ENCODE measurements around the gene DCC. TPM values are rescaled to one million over a fixed set of nuclear protein-coding genes. Genes with fewer than 3 reads are reported as not detected.

DCC gene
- total RNA-seq, 3 donors from 2014 or later (not counting 1 experiment from before 2014, with no cell fraction given), result not detected

DNA sequence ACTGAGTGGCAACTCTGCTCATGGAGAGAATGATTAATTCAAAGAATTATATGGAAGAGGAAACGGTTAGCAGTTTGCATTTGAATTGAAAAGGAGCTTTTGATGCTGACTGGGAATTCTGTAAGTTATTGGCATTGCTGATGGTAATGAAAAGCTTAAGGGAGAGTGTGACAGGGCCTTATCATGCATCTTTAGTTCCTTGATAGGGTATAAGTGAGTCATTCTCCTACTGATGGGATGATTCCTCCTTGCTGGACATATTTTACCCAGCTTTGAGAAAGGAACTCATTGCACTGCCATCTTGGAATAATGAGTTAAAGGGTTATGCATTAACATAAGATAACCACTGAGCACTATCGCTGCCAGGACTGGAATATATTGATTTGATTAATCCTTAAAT, 740.7 kb downstream of the DCC start:
- intact Hi-C loops (cut with micrococcal nuclease), result no loop called here
- Mint-ChIP-seq H3K27me3 (ENCODE audit: low read depth in 2 of 2) (no peaks in the 10 kb centered on the region), H3K27ac (no peak overlapping the region), H3K9me3 (peaks cover 8 to 13% of the 10 kb centered on the region in 2 donors), H3K36me3 (peaks cover 11% of the 10 kb centered on the region), H3K4me1 (no peaks in the 10 kb centered on the region), H3K4me3 (no peak overlapping the region)
- H3K27ac ChIP-seq (ENCODE audit: low read length), result no peak overlapping the region
- H3K36me3 ChIP-seq (ENCODE audit: control insufficient read depth, insufficient read depth, low read length), result no peaks in the 10 kb centered on the region
- no peak overlapping the region for H3K4me3 ChIP-seq (ENCODE audit: low read length)
- ATAC-seq (no peak), DNase-seq (no peak)
- no peaks in the 10 kb centered on the region for H3K4me1 ChIP-seq (ENCODE audit: control insufficient read depth, insufficient read depth, low read length)
- peaks cover 2% of the 10 kb centered on the region for H3K9me3 ChIP-seq (ENCODE audit: control insufficient read depth, insufficient read depth, low read length)
- H3K27me3 ChIP-seq (ENCODE audit: control insufficient read depth, insufficient read depth, low read length), result no peaks in the 10 kb centered on the region
- WGBS (ENCODE audit: insufficient coverage), result 68% methylated on average over 1 of the region's 2 CpGs
- TF ChIP-seq, protein P1, sequence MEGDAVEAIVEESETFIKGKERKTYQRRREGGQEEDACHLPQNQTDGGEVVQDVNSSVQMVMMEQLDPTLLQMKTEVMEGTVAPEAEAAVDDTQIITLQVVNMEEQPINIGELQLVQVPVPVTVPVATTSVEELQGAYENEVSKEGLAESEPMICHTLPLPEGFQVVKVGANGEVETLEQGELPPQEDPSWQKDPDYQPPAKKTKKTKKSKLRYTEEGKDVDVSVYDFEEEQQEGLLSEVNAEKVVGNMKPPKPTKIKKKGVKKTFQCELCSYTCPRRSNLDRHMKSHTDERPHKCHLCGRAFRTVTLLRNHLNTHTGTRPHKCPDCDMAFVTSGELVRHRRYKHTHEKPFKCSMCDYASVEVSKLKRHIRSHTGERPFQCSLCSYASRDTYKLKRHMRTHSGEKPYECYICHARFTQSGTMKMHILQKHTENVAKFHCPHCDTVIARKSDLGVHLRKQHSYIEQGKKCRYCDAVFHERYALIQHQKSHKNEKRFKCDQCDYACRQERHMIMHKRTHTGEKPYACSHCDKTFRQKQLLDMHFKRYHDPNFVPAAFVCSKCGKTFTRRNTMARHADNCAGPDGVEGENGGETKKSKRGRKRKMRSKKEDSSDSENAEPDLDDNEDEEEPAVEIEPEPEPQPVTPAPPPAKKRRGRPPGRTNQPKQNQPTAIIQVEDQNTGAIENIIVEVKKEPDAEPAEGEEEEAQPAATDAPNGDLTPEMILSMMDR (IDR thresholded peaks at IDR 0.05), result no peak

DNA sequence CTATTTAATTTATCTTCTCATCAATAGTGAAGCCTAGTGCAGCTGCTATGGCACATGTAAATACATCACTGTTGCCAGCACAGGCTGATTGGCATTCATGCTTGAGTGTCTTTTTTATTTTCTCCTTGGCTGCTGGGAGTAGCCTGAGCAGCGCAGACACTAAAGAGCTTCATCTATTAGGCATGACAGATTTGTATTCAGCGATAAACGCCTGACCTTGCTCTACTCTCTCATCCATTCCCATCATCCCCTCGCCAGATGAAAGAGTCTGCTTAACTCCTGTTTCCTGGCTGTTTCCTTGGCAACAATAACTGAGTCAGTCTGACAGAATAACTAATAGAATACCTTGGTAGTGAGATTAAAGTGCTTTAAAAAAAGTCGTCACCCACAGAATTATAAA, 753.6 kb downstream of the DCC start:
- H3K27ac Mint-ChIP-seq, result no peak overlapping the region
- TF ChIP-seq, protein P1 (IDR thresholded peaks at IDR 0.05), result no peak
- Histone ChIP-seq H3K9me3 (ENCODE audit: control insufficient read depth, insufficient read depth, low read length) (peaks cover 2% of the 10 kb centered on the region), H3K4me1 (ENCODE audit: control insufficient read depth, insufficient read depth, low read length) (no peaks in the 10 kb centered on the region), H3K4me3 (ENCODE audit: low read length) (no peak overlapping the region), H3K36me3 (ENCODE audit: control insufficient read depth, insufficient read depth, low read length) (no peaks in the 10 kb centered on the region), H3K27me3 (ENCODE audit: control insufficient read depth, insufficient read depth, low read length) (no peaks in the 10 kb centered on the region), H3K27ac (ENCODE audit: low read length) (no peak overlapping the region)
- no peaks in the 10 kb centered on the region for H3K36me3 Mint-ChIP-seq
- no peaks in the 10 kb centered on the region for H3K27me3 Mint-ChIP-seq (ENCODE audit: low read depth in 2 of 2)
- no peaks in the 10 kb centered on the region for H3K4me1 Mint-ChIP-seq
- ATAC-seq (no peak), DNase-seq (no peak)
- H3K9me3 Mint-ChIP-seq, result peaks cover 0 to 6% of the 10 kb centered on the region in 2 donors
- intact Hi-C loops (cut with micrococcal nuclease), result no loop called here
- WGBS (ENCODE audit: insufficient coverage), result 84% methylated on average over 4 of the region's 5 CpGs
- H3K4me3 Mint-ChIP-seq, result no peak overlapping the region

DNA sequence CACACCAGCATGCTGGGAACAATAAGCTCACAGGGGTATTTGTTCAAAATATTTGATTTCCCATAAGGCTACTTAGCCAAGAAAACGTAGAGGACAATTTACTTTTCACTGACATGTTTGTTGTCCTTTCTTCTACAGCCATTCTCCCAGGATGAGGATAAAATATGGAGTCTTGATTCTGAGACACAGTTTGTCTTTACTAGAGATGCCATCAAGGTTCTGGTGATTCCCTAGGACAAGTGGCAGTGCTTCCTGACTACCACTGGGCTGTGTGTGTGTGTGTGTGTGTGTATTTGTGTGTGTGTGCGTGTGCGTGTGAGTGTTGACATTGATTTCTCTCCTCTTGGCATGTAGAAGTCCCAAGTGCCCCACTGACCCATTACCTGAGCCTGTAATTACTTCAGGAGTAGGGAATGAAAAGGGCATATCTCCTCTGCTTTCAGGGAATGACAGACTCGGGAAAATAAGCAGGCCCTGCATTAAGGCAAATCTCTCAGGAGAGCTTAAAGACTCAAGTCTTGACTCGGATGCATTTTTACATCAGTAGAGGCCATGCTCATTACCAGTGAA, 761.6 kb downstream of the DCC start:
- WGBS (ENCODE audit: insufficient coverage), result 51% methylated on average over 4 of the region's 5 CpGs
- TF ChIP-seq, protein P1 (IDR thresholded peaks at IDR 0.05), result no peak
- H3K27me3 Mint-ChIP-seq (ENCODE audit: low read depth in 2 of 2), result no peaks in the 10 kb centered on the region

DNA sequence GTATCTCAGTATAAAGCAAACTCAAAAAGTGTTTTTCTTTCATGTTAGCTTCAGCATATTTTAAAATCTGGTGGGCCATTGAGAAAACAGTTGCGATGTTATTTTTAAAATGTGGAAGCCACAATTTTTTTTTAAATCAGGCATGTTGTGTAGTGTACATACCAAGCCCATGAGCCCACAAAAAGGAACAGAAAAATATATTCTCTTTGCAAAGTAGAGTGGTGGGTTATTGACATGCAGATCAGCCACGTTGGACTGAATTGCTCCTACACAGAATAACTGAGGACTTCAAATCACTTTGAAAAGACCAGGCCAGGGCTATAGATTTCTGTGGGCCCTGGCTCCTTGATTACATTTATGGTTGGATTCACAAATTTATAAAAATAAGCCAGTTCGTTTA, 774.4 kb downstream of the DCC start:
- Histone ChIP-seq H3K36me3 (ENCODE audit: control insufficient read depth, insufficient read depth, low read length) (no peaks in the 10 kb centered on the region), H3K4me3 (ENCODE audit: low read length) (no peak overlapping the region), H3K27me3 (ENCODE audit: control insufficient read depth, insufficient read depth, low read length) (no peaks in the 10 kb centered on the region), H3K4me1 (ENCODE audit: control insufficient read depth, insufficient read depth, low read length) (no peaks in the 10 kb centered on the region), H3K27ac (ENCODE audit: low read length) (no peak overlapping the region), H3K9me3 (ENCODE audit: control insufficient read depth, insufficient read depth, low read length) (no peaks in the 10 kb centered on the region)
- TF ChIP-seq, protein P1 (IDR thresholded peaks at IDR 0.05), result no peak
- intact Hi-C loops (cut with micrococcal nuclease), result no loop called here
- 56% methylated on average over 3 of the region's 3 CpGs for WGBS (ENCODE audit: insufficient coverage)
- Mint-ChIP-seq H3K27ac (no peak overlapping the region), H3K36me3 (no peaks in the 10 kb centered on the region), H3K9me3 (peaks cover 11 to 12% of the 10 kb centered on the region in 2 donors), H3K4me1 (no peaks in the 10 kb centered on the region), H3K27me3 (ENCODE audit: low read depth in 2 of 2) (no peaks in the 10 kb centered on the region), H3K4me3 (no peak overlapping the region)
- DNase-seq (no peak), ATAC-seq (no peak)

More for the DNA sequence above, 761.6 kb downstream of the DCC start:
- Histone ChIP-seq H3K27ac (ENCODE audit: low read length) (no peak overlapping the region), H3K27me3 (ENCODE audit: control insufficient read depth, insufficient read depth, low read length) (no peaks in the 10 kb centered on the region), H3K36me3 (ENCODE audit: control insufficient read depth, insufficient read depth, low read length) (no peaks in the 10 kb centered on the region), H3K9me3 (ENCODE audit: control insufficient read depth, insufficient read depth, low read length) (no peaks in the 10 kb centered on the region), H3K4me1 (ENCODE audit: control insufficient read depth, insufficient read depth, low read length) (no peaks in the 10 kb centered on the region), H3K4me3 (ENCODE audit: low read length) (no peak overlapping the region)
- no peaks in the 10 kb centered on the region for H3K4me1 Mint-ChIP-seq
- H3K9me3 Mint-ChIP-seq, result peaks cover 11 to 13% of the 10 kb centered on the region in 2 donors
- ATAC-seq (no peak), DNase-seq (no peak)
- no peak overlapping the region for H3K4me3 Mint-ChIP-seq
- intact Hi-C loops (cut with micrococcal nuclease), result no loop called here
- no peak overlapping the region for H3K27ac Mint-ChIP-seq
- H3K36me3 Mint-ChIP-seq, result no peaks in the 10 kb centered on the region
